Measurements from ENCODE around the gene ANKRD13B.

The ANKRD13B gene

DNA sequence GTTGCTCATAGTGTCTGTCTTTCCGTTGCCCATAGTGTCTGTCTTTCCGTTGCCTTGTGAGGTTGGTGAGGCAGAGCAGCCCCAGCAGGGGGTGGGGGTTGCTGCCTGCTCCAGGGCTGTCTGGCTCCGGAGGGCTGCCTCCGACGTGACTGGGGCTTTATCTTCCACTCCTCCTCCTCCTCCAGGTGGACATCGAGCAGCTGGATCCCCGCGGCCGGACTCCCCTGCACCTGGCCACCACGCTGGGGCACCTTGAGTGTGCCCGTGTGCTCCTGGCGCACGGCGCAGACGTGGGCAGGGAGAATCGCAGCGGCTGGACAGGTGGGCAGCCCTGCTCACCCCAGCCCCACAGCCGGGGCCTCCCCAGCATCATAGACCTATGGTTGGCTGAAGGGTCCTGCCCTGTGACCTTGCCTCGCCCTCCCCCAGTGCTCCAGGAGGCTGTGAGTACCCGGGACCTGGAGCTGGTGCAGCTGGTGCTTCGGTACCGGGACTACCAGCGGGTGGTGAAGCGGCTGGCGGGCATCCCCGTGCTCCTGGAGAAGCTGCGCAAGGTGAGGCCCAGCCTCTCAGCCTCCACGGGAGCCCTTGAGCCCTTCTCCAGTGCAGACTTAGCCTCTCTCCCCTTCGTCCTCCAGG is 14.7 kb downstream of the ANKRD13B start:
- no peak for DNase-seq (ENCODE audit: extremely low read depth, low read depth)
- TF ChIP-seq CTCF (IDR thresholded peaks at IDR 0.05; ENCODE audit: low read depth, low read length), result no peak

DNA sequence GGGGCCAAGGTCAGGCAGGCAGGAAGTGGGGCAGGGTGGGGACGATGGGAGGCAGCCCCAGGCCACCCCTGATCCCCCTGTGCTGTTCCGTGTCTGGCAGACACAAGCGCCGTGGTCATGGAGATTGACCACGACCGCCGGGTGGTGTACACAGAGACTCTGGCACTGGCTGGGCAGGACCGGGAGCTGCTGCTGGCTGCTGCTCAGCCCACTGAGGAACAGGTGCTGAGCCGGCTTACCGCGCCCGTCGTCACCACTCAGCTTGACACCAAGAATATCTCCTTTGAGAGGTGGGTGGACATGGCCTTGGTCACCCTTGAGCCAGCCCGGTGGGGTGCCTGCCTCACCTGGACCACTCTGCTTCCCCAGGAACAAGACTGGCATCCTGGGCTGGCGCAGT is 16.1 kb downstream of the ANKRD13B start:
- TF ChIP-seq CTCF (IDR thresholded peaks at IDR 0.05; ENCODE audit: low read depth, low read length), result no peak
- DNase-seq (ENCODE audit: extremely low read depth, low read depth), result no peak

DNA sequence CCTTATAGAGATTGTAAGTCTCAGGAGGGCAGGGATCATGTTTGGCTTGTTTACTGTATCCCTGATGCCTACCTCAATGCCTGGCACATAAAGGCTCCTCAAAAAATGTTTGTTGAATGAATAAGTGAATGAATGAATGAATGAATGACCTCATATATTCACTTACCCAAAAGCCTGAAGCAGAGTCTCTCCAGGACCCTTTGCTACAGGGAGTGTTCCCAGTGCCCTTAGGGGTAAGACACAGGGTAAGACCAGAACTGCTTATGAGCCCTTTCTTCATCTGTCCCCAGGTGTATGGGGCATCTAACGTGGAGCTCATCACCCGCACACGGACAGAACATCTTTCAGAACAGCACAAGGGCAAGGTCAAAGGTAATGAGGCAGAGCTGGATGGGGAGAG is 17.5 kb downstream of the ANKRD13B start:
- TF ChIP-seq CTCF (IDR thresholded peaks at IDR 0.05; ENCODE audit: low read depth, low read length), result no peak
- DNase-seq (ENCODE audit: extremely low read depth, low read depth), result no peak

DNA sequence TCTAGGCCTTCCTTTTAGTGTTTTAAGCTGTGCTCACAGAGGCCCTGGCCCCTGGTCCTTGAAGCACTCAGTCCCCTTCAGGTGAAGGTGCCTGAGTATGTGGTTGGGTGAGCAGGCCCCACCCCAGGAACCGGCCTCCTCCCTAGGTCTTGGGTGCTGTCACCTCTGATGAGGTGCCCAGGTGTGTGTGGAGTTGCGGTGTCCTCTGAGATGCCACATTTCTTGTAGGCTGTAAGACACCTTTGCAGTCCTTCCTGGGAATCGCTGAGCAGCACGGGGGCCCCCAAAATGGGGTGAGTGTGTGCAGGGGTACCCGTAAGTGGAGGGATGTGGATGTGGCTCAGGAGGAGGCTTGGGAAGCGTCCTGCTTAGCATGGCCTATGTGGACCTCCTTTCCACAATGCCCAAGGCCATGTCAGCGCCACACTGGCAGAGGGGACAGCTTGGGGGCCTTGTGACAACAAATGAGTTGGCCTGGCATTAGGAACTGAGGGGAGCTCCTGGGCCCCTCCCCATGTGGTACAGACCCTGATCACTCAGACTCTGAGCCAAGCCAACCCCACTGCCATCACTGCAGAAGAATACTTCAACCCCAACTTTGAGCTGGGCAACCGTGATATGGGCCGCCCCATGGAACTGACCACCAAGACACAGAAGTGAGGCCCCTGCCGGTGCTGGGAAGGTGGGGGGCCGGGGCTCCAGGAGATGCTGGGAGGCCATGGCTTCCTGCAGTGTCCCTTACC is 18.6 kb downstream of the ANKRD13B start:
- no peak for TF ChIP-seq CTCF (IDR thresholded peaks at IDR 0.05; ENCODE audit: low read depth, low read length)
- DNase-seq (ENCODE audit: extremely low read depth, low read depth), result no peak

DNA sequence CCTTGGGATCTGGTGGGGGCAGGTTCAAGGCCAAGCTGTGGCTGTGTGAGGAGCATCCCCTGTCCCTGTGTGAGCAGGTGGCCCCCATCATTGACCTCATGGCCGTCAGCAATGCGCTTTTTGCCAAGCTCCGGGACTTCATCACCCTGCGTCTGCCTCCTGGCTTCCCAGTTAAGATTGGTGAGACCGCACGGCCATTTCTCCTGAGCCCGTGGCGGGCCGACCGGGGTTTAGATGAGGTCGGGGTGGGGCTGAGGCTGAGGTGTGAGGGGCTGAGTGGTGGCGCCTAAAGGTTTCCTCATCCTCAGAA is 19.1 kb downstream of the ANKRD13B start:
- no peak for TF ChIP-seq CTCF (IDR thresholded peaks at IDR 0.05; ENCODE audit: low read depth, low read length)

DNA sequence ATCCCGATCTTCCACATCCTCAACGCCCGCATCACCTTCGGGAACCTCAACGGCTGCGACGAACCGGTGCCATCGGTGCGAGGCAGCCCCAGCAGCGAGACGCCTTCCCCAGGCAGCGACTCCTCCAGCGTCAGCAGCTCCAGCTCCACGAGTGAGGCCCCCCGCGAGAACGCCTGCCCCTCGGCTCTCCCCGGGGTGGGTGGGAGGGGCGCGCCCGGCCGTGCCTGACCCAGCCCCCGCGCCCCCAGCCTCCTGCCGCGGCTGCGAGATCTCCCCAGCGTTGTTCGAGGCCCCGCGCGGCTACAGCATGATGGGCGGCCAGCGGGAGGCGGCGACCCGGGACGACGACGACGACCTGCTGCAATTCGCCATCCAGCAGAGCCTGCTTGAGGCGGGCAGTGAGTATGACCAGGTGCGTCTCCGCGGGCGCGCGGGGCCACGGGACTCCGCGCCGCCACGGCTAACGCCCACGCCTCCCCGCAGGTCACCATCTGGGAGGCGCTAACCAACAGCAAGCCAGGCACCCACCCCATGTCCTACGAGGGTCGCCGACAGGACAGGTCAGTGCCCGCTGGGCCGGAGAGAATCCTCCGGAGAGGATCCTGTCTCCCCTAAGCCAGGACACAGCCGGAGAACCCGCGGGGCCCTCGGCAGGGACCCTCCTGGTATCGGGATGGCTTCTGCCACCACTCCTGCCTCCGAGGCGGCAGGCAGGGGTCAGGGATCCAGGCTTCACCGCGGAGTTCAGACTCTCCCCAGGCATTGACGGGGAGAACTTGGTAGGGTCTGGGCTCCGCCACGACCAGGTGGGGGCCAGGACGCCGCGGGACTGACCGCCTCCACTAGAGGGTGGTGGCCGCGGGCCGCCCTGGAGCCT is 19.7 kb downstream of the ANKRD13B start:
- DNase-seq (ENCODE audit: extremely low read depth, low read depth), result no peak
- no peak for TF ChIP-seq CTCF (IDR thresholded peaks at IDR 0.05; ENCODE audit: low read depth, low read length)

More for the DNA sequence above, 19.1 kb downstream of the ANKRD13B start:
- no peak for DNase-seq (ENCODE audit: extremely low read depth, low read depth)

GRCh38 chr17:29613352-29613837 is 20.5 kb downstream of the ANKRD13B start:
- no peak for DNase-seq (ENCODE audit: extremely low read depth, low read depth)
- TF ChIP-seq CTCF (IDR thresholded peaks at IDR 0.05; ENCODE audit: low read depth, low read length), result peak; percentile 61

Data from AG09319 (cell line).